ENCODE data around the gene BCL2A1.
"Not testable (repeated sequence)": the region's sequence is repeated elsewhere in the genome, so short reads cannot be mapped to it uniquely, and the experiment has no call there.

The BCL2A1 gene

DNA sequence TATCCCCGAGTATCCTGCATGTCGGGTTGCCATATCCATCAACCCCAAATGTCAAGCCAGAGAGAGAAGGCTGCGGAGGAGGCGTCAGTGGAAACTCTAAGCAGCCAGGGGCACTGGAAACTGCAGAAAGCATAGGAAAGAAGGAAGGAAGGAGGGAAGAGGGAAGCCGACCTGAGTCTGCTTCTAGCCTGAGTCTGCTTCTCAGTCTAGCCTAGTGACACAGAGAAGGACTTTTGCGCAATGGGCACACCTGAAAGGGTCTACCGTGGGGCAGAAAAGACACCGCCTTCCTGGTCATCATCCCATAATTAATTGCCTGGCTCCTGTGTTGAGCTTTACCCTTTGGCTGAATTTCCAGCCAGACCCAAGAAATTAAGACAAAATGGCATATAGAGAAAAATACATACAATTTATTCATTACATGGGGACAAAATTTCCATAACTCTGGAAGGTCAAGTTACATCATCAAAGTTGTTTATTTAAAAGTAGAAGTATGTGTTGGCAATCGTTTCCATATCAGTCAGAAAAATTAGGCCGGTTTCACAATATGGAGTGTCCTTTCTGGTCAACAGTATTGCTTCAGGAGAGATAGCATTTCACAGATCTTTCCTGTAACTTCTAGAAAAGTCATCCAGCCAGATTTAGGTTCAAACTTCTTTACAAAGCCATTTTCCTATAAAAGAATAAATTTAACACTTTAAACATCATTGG is 10.3 kb downstream of the BCL2A1 start:
- DNase-seq (ENCODE audit: low read depth in 3 of 3): no peak

- no peak for DNase-seq (ENCODE audit: low read depth in 3 of 3)
These were observed 13.3 kb downstream of the BCL2A1 start for GRCh38 chr15:79957741-79958140.

DNA sequence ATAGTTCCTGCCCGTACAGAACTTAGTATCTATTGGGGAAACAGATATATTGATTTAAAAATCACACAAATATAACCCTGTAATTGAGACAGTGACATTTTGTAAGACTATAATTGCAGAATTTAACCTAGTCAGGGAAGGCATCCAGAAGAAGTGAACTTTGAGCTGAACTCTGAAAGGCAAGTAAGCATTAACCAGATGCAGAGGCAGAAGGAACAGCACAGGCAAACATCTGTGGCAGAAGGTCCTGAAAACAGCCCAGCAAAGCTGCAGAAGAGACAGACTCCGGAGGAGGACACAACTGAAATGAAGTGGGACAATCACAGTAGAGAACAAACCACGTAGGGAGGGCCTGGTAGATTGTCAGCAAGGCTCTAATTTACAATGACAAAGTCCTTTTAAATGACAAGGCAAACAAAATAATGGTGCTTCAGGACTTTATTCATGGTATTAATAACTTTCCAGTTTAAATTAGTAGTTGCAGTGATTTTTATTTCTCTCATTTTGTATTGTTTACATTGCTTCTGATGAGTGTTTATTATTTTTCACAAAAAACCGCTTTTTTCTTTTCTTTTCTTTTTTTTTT is 14.5 kb downstream of the BCL2A1 start:
- DNase-seq (ENCODE audit: low read depth in 3 of 3): no peak

DNA sequence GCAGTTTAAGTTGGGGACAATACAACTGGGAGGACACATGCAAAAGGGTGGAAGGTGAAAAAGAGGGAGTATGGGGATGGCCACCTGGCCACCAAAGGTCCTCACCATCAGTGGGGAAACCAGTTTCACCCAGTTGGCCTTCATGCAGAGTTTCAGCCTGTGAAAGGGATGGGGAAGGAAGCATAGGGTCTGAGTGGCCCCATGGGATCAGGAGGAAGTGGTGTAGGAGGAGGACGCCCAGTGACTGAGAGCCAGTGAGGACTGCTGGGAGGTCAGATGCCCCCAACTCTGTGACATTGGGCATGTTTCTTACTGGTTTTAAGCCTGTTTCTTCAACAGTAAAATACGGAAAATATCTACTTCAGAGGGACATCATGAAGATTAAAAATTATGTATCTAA is 16.3 kb downstream of the BCL2A1 start:
- DNase-seq (ENCODE audit: low read depth in 3 of 3): no peak

GRCh38 chr15:79953951-79954444 is 17.0 kb downstream of the BCL2A1 start:
- no peak for DNase-seq (ENCODE audit: low read depth in 3 of 3)

DNA sequence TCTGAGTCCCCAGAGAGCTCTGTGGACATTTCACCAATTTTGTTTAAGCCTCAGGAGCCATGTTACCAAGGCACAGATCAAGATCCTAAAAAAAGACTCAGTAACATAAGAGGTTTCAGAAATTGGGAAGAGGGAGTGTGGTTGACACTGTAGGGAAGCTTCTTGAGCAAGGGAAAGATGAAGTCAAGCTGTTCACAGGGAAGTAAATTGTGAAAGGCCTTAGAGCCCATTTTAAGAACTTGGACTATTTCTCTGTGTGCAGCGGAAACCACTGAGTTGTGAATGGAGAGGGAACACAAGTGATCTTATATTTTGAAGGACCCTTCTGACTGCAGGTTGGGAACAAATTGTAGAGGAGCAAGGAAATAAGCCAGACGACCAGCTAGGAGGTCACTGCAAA is 18.7 kb downstream of the BCL2A1 start:
- DNase-seq (ENCODE audit: low read depth in 3 of 3): no peak

DNA sequence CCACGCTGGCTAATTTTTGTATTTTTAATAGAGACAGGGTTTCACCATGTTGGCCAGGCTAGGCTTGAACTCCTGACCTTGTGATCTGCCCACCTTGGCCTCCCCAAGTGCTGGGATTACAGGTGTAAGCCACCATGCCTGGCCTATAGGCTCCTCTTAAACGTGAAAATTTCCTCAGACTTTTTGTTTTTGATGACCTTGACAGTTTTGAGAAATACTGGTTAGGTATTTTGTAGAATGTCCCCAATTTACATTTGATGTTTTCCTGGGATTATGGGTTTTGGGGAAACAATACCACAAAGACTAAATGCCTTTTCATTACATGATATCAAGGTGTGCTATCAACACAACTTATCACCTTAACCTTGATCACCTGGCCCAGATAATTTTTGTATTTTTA is 20.7 kb downstream of the BCL2A1 start:
- no peak for DNase-seq (ENCODE audit: low read depth in 3 of 3)

DNA sequence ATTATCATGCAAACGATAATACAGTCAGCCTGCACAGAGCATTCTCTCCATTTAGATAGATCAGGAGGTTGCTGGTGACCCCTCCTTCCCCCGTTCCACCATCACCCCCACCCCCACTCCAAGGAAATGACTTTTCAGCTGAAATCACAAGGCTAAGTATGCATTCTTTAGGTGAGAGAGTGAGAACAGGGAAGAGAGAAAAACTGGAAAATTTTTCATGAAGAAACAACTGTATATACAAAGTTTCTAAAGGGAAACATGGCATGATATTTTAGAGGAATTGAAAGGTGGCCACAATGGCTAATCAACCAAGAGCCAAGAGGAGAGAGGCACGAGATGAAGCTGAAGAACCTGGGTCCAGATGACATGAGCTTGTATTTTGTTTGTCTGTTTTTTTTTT is 22.2 kb downstream of the BCL2A1 start:
- no peak for DNase-seq (ENCODE audit: low read depth in 3 of 3)

DNA sequence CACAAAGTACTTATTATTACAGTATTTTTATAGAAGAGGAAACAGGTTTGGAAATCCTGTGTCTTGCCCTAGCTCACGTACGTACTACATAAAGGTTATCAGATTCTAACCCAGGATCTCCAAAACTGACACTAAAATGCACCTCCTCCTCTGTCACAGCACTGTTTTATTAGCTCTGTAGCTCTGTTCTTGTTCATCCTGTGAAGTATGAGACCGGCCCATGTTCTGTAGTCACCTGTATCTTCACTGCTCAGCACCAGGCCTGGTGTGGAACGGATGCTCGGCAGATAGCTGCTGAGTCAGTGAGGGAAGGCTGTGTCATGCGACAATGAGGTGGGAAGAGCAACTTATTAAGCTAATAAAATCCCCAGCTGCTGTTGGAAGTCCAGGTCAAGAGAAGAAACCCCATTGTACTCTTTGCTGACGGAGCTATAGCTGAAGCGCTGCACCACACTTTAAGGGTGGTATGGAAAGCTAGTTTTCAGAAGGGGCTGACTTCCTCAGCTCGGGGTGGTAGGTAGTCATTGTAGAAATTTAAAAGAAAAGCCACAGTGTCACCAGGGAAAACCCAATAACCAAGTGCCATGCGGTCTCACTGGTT is 22.8 kb downstream of the BCL2A1 start:
- DNase-seq (ENCODE audit: low read depth in 3 of 3): no peak

DNA sequence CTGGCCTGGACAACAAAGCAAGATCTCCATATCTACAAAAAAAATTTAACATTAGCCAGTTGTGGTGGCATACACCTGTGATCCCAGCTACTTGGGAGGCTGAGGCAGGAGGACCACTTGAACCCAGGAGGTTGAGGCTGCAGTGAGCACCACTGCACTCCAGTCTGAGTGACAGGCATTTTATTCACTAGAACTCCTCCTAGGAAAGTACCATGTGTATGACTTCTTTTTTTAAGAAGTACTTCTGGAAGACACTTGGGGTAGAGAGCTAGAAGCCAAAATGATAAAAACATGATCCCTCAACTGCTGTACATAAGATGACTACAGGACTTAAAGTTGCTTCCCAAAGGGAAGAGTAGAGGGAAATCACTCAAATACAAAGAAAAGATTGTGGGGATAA is 24.0 kb downstream of the BCL2A1 start:
- DNase-seq (ENCODE audit: low read depth in 3 of 3): no peak

DNA sequence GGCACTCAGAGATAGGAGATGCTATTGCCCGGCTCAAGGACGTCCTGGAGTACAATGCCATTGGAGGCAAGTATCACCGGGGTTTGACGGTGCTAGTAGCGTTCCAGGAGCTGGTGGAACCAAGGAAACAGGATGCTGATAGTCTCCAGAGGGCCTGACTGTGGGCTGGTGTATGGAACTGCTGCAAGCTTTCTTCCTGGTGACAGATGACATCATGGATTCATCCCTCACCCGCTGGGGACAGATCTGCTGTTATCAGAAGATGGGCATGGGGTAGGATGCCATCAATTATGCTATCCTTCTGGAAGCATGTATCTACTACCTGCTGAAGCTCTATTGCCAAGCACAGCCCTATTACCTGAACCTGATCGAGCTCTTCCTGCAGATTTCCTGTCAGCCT is 26.4 kb downstream of the BCL2A1 start:
- no peak for DNase-seq (ENCODE audit: low read depth in 3 of 3)

DNA sequence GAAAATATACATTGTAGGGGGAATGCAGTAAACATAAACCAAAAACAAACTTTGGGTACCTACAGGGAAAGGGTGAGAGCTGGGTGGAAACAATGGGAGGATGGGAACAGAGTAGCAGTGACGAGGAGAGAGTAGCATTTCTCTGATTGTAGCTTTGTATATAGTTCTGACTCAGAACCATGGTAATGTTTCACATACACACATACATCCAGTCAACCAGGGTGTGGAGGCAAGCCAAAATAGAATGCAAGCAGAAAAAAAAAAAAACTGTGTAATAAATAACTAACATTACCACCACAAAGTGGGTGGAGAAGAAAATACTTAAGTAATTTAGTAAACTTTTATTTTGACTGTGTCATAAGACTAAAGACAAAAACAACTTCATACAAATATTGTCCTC is 27.2 kb downstream of the BCL2A1 start:
- DNase-seq (ENCODE audit: low read depth in 3 of 3): no peak

DNA sequence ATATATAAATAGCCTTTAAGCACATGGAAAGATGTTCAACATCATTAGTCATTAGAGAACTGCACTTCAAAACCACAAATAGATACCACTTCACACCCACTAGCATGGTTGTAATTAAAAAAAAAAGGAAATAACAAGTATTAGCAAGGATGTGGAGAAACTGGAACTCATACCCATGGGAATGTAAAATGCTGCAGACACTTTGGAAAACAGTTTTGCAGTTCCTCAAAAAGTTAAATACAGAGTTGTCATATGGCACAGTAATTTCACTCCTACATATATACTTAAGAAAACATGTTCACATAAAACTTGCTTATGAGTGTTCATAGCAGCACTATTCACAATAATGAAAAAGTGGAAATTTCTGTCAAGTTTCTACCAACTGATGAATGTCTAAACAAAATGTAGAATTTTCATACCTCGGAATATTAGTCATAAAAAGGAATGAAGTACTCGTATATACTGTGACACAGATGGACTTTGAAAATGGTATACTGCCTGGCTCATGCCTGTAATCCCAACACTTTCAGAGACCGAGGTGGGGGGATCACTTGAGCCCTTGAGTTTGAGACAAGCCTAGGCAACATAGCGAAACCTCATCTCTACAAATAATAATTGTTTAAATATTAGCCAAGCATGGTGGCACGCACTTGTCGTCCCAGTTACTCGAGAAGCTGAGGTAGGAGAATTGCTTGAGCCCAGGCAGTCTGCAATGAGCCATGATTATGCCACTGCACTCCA is 28.1 kb downstream of the BCL2A1 start:
- no peak for DNase-seq (ENCODE audit: low read depth in 3 of 3)

- no peak for DNase-seq (ENCODE audit: low read depth in 3 of 3)
These were observed 31.6 kb downstream of the BCL2A1 start for GRCh38 chr15:79939399-79939798.

GRCh38 chr15:79938143-79938542 is 32.9 kb downstream of the BCL2A1 start:
- no peak for DNase-seq (ENCODE audit: low read depth in 3 of 3)

DNA sequence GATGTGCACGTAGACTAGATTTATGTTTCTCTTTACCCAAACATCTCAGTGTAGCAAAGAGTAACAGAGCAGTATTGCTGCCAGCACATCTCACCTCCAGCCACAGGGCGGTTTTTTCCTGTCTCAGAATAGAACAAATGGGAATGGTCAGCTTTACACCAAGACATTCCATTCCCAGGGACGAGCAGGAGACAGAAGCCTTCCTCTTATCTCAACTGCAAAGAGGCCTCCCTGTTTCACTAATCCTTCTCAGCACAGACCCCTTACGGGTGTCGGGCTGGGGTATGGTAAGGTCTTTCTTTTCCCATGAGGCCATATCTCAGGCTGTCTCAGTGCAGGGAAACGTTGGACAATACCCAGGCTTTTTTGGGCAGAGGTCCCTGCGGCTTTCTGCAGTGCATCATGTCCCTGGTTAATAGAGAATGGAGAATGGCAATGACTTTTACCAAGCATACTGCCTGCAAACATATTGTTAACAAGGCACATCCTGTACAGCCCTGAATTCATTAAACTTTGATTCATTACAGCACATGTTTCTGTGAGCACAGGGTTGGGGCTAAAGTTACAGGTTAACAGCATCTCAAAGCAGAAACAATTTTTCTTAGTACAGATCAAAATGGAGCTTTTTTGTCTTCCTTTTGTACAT is 35.3 kb downstream of the BCL2A1 start:
- not testable (repeated sequence) for DNase-seq (ENCODE audit: low read depth in 3 of 3)

DNA sequence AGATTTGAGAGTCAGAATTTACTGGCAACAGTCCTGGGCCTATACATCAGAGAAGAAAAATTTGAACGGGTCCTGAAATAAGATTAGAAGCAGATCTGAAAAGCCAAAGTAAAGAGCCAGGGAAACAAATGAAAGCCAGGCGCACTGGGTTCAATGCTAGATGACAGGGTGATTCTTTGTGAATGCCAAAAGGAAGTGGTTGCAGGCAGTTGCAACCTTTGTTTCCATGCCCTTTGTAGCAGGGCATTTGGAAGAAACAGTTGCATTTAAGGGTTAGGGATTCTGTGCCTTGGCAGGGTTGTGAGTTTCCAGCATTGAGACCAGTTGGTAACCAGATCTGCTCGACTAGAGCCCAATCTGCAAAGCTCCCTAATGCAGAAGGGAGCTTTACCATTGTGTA is 37.8 kb downstream of the BCL2A1 start:
- DNase-seq (ENCODE audit: low read depth in 3 of 3): no peak

DNA sequence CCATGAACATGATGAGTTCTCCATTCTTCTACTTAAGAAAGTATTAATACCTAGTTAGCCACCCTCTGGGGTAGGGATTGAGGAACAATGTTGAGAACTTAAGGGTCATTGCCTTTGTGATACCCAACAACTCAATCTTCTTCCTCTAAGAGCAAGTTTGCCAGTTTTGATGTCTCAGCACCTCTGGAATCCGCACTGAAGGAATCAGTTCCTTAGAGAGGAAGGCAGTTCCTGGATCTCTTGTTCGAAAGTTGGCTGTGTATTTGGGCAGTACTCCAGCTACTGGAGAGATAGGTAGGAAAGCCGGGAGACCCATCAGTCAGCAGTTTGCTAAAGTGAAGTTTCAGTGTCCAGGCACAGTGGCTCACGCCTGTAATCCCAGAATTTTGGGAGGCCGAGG is 38.5 kb downstream of the BCL2A1 start:
- no peak for DNase-seq (ENCODE audit: low read depth in 3 of 3)

DNA sequence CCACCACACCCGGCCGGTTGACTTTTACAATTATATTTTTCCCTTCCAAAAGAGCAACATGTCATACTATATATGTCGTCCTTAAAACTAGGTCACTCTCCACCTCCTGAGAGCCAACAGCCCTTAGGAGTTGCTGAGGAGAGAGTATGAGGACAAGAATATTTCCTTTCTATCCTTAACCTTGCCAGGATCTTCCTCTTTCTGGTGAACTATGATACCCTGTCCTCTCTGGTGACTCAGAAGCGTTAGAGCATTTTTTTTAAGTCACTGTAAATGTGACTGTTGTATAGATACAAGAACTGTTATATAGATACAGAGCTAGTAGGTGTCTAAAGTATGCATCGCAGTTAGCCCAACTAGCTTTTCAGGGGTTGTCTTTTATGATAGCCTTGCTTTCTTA is 40.5 kb downstream of the BCL2A1 start:
- DNase-seq (ENCODE audit: low read depth in 3 of 3): no peak

DNA sequence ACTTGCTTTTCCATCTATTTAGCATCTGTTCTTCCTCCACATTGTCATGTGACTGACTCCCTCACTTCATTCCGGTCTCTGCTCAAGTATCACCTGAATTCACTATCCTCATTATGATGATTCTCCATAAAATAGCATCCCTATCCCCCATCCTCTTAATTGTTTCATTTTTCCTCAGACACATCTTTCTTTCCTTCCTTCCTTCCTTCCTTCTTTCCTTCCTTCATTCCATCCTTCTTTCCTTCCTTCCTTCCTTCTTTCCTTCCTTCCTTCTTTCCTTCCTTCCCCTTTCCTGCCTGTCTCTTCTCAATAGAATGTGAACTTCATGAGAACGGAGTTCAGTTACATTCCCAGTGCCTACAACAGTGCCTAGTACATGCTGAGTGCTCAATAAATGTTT is 41.6 kb downstream of the BCL2A1 start:
- DNase-seq (ENCODE audit: low read depth in 3 of 3): no peak

DNA sequence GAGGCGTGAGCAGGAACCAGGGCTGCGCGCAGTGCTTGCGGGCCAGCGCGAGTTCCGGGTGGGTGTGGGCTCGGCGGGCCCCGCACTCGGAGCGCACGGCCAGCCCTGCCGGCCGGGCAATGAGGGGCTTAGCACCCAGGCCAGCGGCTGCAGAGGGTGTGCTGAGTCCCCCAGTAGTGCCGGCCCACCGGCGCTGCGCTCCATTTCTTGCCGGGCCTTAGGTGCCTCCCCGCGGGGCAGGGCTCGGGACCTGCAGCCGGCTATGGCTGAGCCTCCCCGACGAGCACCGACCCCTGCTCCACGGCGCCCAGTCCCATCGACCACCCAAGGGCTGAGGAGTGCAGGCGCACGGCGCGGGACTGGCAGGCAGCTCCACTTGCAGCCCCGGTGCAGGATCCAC is 44.9 kb downstream of the BCL2A1 start:
- DNase-seq (ENCODE audit: low read depth in 3 of 3): not testable (repeated sequence)

GRCh38 chr15:79924379-79924778 is 46.6 kb downstream of the BCL2A1 start:
- DNase-seq (ENCODE audit: low read depth in 3 of 3): no peak

Data from stimulated activated CD4-positive, alpha-beta T cell treated with anti-CD3 and anti-CD28 coated beads, TNF-alpha, amount 100 ng/mL, for 48 hours (primary cell).